Chondrocyte (in vitro differentiated cells): ENCODE results near the gene SLC17A2. TPM values are rescaled to one million over a fixed set of nuclear protein-coding genes. Genes with fewer than 3 reads are reported as not detected.

Source experiments
- DNase-seq: peaks from one replicate; pipeline ENCODE4 v3.0.0; 2021; ENCODE audit warnings: mixed read lengths, low spot score
- H3K27ac Mint-ChIP-seq: one replicate; pipeline ENCODE4 v1.8.0; 2021; ENCODE audit warnings: mild to moderate bottlenecking, moderate library complexity, mixed read lengths; ENCODE audit not compliant: unreplicated experiment
- H3K27me3 Mint-ChIP-seq: 2 replicates; pipeline ENCODE4 v1.8.0; 2021; ENCODE audit warnings: low read depth, mixed read lengths
- H3K36me3 Mint-ChIP-seq: 2 replicates; pipeline ENCODE4 v1.8.0; 2021; ENCODE audit warnings: low read depth, mixed read lengths
- H3K4me1 Mint-ChIP-seq: 2 replicates; pipeline ENCODE4 v1.8.0; 2021; ENCODE audit warnings: low read depth, mild to moderate bottlenecking, mixed read lengths
- H3K4me3 Mint-ChIP-seq: one replicate; pipeline ENCODE4 v1.8.0; 2021; ENCODE audit warnings: mild to moderate bottlenecking, moderate library complexity, mixed read lengths; ENCODE audit not compliant: unreplicated experiment
- H3K9me3 Mint-ChIP-seq: 2 replicates; pipeline ENCODE4 v1.8.0; 2021; ENCODE audit warnings: low read depth, mixed read lengths
- CTCF ChIP-seq: fragments of 200-600 bp; sonication (generic); IDR thresholded peaks from 2 replicates; pipeline ENCODE4 v1.5.0; 2021; ENCODE audit warnings: antibody characterized with exemption, mild to moderate bottlenecking, moderate library complexity
- total RNA-seq: library from RNA; stranded (reverse); gene quantifications from 3 replicates; pipeline ENCODE4 v1.2.1, GENCODE V29; 2021

The SLC17A2 gene
- total RNA-seq, 1 donor from 2014 or later: not detected

DNA sequence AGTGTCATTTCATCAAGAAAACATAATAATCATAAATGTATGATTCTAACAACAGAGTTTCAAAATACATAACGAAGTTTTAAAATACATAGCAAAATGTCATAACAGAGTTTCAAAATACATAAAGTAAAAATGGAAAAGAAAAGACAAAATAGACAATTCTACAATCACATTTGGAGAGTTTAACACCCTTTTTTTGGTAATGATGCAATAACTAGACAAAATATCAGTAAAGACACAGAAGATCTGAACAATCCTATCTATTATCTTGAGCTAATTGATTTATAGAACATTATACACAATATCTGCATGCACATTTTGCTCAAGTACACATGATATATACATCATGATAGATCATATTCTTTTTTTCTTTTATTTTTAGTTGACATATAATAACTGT is 13.4 kb upstream of the SLC17A2 start:
- Mint-ChIP-seq H3K27me3 (peaks cover 1% of the 10 kb centered on the region), H3K9me3 (no peaks in the 10 kb centered on the region), H3K4me1 (peaks cover 8% of the 10 kb centered on the region), H3K4me3 (no peak overlapping the region), H3K27ac (no peak overlapping the region), H3K36me3 (no peaks in the 10 kb centered on the region)
- TF ChIP-seq CTCF: no peak
- no peak for DNase-seq

- peak; percentile 80 for TF ChIP-seq CTCF
- H3K27me3 Mint-ChIP-seq: peaks cover 1% of the 10 kb centered on the region
- H3K4me3 Mint-ChIP-seq: no peak overlapping the region
- H3K36me3 Mint-ChIP-seq: no peaks in the 10 kb centered on the region
- no peaks in the 10 kb centered on the region for H3K9me3 Mint-ChIP-seq
- no peak overlapping the region for H3K27ac Mint-ChIP-seq
- peaks cover 8% of the 10 kb centered on the region for H3K4me1 Mint-ChIP-seq
- no peak for DNase-seq
Measured at GRCh38 chr6:25942561-25943147, 12.2 kb upstream of the SLC17A2 start.

DNA sequence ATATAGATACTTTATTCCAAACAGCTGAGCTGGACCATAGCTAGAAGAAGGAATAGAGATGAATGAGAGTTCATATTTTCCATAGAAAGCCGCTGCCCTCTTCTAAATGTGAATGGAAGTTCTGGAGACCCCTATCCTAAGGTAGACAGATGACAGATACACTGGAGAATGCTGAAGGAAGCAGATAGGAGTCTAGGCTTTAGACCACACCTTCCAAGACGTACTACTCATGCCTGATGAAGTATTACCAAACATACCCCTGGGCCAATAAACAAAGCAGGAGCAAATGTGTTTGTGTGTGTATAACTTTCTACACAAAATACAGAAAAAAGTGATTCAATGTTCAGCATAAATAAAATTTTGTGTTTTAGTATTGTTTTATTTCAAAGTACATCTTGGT is 9.1 kb upstream of the SLC17A2 start:
- no peak for TF ChIP-seq CTCF
- no peaks in the 10 kb centered on the region for H3K36me3 Mint-ChIP-seq
- H3K9me3 Mint-ChIP-seq: peaks cover under 1% of the 10 kb centered on the region
- peaks cover 4% of the 10 kb centered on the region for H3K4me1 Mint-ChIP-seq
- H3K27me3 Mint-ChIP-seq: peaks cover 6% of the 10 kb centered on the region
- H3K27ac Mint-ChIP-seq: no peak overlapping the region
- DNase-seq: no peak
- no peak overlapping the region for H3K4me3 Mint-ChIP-seq

GRCh38 chr6:25935953-25936352 is 5.5 kb upstream of the SLC17A2 start:
- TF ChIP-seq CTCF: no peak
- Mint-ChIP-seq H3K4me3 (no peak overlapping the region), H3K27ac (no peak overlapping the region), H3K36me3 (no peaks in the 10 kb centered on the region), H3K4me1 (peaks cover 6% of the 10 kb centered on the region), H3K9me3 (peaks cover 2% of the 10 kb centered on the region), H3K27me3 (peaks cover 6% of the 10 kb centered on the region)
- DNase-seq: no peak

DNA sequence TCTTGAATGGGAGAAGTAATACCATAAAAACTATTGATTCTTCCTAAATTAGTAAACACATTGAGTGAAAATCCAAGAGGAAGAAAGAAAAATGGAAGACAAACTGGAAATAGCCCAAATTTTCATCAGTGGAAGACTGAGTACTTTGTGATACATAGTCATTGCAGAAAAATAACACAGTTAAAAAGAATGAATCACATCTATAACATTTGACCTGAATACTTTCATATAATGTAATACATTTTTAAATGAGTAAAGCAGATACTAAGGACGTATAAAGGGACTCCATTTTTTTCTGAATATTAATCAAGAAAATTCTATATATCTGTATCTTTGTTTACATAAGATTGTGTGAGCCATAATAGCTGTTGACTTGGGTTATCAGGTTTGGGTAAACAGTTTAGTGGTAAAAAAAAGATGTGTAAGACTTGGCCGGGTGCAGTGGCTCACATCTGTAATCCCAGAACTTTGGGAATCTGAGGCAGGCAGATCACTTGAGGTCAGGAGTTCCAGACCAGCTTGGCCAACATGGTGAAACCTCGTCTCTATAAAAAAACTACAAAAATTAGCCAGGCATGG is 4.3 kb upstream of the SLC17A2 start:
- peaks cover 2% of the 10 kb centered on the region for H3K9me3 Mint-ChIP-seq
- H3K27me3 Mint-ChIP-seq: peaks cover 5% of the 10 kb centered on the region
- TF ChIP-seq CTCF: no peak
- no peaks in the 10 kb centered on the region for H3K36me3 Mint-ChIP-seq
- no peak overlapping the region for H3K4me3 Mint-ChIP-seq
- no peak for DNase-seq
- no peak overlapping the region for H3K27ac Mint-ChIP-seq
- peaks cover 6% of the 10 kb centered on the region for H3K4me1 Mint-ChIP-seq
